Common myeloid progenitor, CD34-positive (primary cell): ENCODE measurements around the gene ATXN7L3B.

Experiments
- CTCF ChIA-PET: fragments of 350-600 bp; sonication (Branson Sonifier 250); formaldehyde crosslinking; loops from one replicate; lab custom pipeline; 2021; ENCODE audit warnings: antibody characterized with exemption; lab: Charles Lee
- POLR2A ChIA-PET: fragments of 350-600 bp; sonication (Branson Sonifier 250); formaldehyde crosslinking; loops from one replicate; lab custom pipeline; 2021; ENCODE audit warnings: antibody characterized with exemption; lab: Charles Lee
- DNase-seq, 3 donors: peaks; one replicate each; pipeline versions ENCODE4 v3.0.0 to v3.0.0-alpha.2; 2013
- H3K27ac ChIP-seq, 2 experiments: 1 replicate in 1 of 2; 2 replicates in 1 of 2; pipeline ENCODE4 v1.7.0; 2013; ENCODE audit warnings: inconsistent platforms in 2 of 2, low read length in 2 of 2, mild to moderate bottlenecking in 2 of 2, low read depth in 1 of 2, moderate library complexity in 1 of 2; ENCODE audit not compliant: severe bottlenecking in 2 of 2, insufficient read depth in 1 of 2, poor library complexity in 1 of 2
- H3K27me3 ChIP-seq, 5 experiments: replicated peaks in 2 of 5; 1 replicate in 3 of 5; 2 replicates in 2 of 5; pipeline versions ENCODE4 v1.6.1 to v1.7.0; 2013; ENCODE audit warnings: low read length in 4 of 5, mild to moderate bottlenecking in 2 of 5, moderate library complexity in 2 of 5, inconsistent platforms in 1 of 5; ENCODE audit not compliant: insufficient read depth in 5 of 5, control insufficient read depth in 4 of 5
- H3K36me3 ChIP-seq, 4 experiments: 1 replicate in 2 of 4; 2 replicates in 2 of 4; pipeline versions ENCODE4 v1.6.1 to v1.7.0; 2013; ENCODE audit warnings: low read length in 3 of 4, control low read depth in 1 of 4, mild to moderate bottlenecking in 1 of 4; ENCODE audit not compliant: control insufficient read depth in 4 of 4, insufficient read depth in 4 of 4
- H3K4me1 ChIP-seq, 4 experiments: 1 replicate in 3 of 4; 2 replicates in 1 of 4; pipeline versions ENCODE4 v1.6.1 to v1.7.1; 2013; ENCODE audit warnings: low read length in 3 of 4, mild to moderate bottlenecking in 3 of 4, control low read depth in 1 of 4, inconsistent platforms in 1 of 4, moderate library complexity in 1 of 4; ENCODE audit not compliant: control insufficient read depth in 4 of 4, insufficient read depth in 4 of 4; ENCODE audit errors: control extremely low read depth in 1 of 4
- H3K4me3 ChIP-seq, 7 experiments: 1 replicate in 4 of 7; 2 replicates in 3 of 7; pipeline versions ENCODE4 v1.5.1 to v1.7.0; 2013; ENCODE audit warnings: mild to moderate bottlenecking in 7 of 7, low read length in 6 of 7, moderate library complexity in 6 of 7, inconsistent platforms in 2 of 7, low read depth in 2 of 7, control low read depth in 1 of 7; ENCODE audit not compliant: insufficient read depth in 4 of 7, control insufficient read depth in 1 of 7; ENCODE audit errors: extremely low read depth in 1 of 7
- H3K9me3 ChIP-seq, 5 experiments: 1 replicate in 4 of 5; 2 replicates in 1 of 5; pipeline versions ENCODE4 v1.6.1 to v1.7.1; 2013; ENCODE audit warnings: low read length in 4 of 5, mild to moderate bottlenecking in 2 of 5, inconsistent platforms in 1 of 5, low read depth in 1 of 5, moderate library complexity in 1 of 5; ENCODE audit not compliant: control insufficient read depth in 4 of 5, insufficient read depth in 2 of 5; ENCODE audit errors: control extremely low read depth in 1 of 5
- WGBS: methylation state at CpG from one replicate; pipeline ENCODE4 v1.1.5; 2013; ENCODE audit not compliant: insufficient coverage; 5-methylcytosine and 5-hydroxymethylcytosine counted together

The ATXN7L3B gene

GRCh38 chr12:74579981-74580380 lies 42.3 kb downstream of the ATXN7L3B start:
- no peak overlapping the region for H3K27ac ChIP-seq
- CTCF ChIA-PET: no interaction called here
- H3K4me1 ChIP-seq: no peaks in the 10 kb centered on the region
- H3K9me3 ChIP-seq: no peaks in the 10 kb centered on the region
- POLR2A ChIA-PET: no interaction called here
- no peaks in the 10 kb centered on the region for H3K27me3 ChIP-seq
- no CpG with 5 or more reads among the region's 1 CpG for WGBS
- no peaks in the 10 kb centered on the region for H3K36me3 ChIP-seq
- no peak overlapping the region for H3K4me3 ChIP-seq
- no peak for DNase-seq

- H3K4me1 ChIP-seq: no peaks in the 10 kb centered on the region
- no peaks in the 10 kb centered on the region for H3K9me3 ChIP-seq
- no peaks in the 10 kb centered on the region for H3K36me3 ChIP-seq
- no peak overlapping the region for H3K27ac ChIP-seq
- CTCF ChIA-PET: no interaction called here
- H3K27me3 ChIP-seq: no peaks in the 10 kb centered on the region
- no peak overlapping the region for H3K4me3 ChIP-seq
- POLR2A ChIA-PET: no interaction called here
- WGBS: no CpG with 5 or more reads among the region's 2 CpGs
- no peak for DNase-seq
Measured at GRCh38 chr12:74581439-74581838, 43.8 kb downstream of the ATXN7L3B start.

DNA sequence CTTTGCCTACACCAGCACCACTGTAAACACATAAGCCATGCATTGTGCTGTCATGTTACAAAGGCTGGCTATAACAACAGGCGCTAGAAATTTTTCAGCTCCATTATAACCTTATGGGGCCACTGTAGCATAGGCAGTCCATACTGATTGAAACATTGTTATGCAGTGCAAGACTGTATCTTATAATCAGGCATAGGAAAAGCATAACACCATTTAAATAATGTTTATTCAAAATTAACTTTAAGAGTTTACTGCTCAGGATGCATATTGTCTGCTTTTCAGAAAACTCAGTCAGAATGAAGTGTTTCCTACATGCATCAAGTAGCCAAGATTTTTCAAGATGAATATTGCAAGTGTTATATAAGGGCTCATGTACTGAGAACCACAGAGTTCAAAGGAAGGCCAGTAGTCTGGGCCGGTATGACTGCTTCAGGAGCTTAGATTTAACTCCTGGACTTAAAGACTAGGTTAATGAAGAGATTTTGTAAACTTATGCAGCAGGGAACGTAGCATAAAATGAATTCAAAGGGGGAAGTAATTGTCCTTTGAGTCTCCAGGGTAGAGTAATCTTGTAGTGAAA lies 46.9 kb downstream of the ATXN7L3B start:
- CTCF ChIA-PET: no interaction called here
- no peaks in the 10 kb centered on the region for H3K36me3 ChIP-seq
- no peaks in the 10 kb centered on the region for H3K27me3 ChIP-seq
- H3K4me3 ChIP-seq: no peak overlapping the region
- no peak overlapping the region for H3K27ac ChIP-seq
- DNase-seq: no peak
- POLR2A ChIA-PET: no interaction called here
- WGBS: 92% methylated on average over 2 of the region's 3 CpGs
- H3K4me1 ChIP-seq: no peaks in the 10 kb centered on the region
- no peaks in the 10 kb centered on the region for H3K9me3 ChIP-seq

DNA sequence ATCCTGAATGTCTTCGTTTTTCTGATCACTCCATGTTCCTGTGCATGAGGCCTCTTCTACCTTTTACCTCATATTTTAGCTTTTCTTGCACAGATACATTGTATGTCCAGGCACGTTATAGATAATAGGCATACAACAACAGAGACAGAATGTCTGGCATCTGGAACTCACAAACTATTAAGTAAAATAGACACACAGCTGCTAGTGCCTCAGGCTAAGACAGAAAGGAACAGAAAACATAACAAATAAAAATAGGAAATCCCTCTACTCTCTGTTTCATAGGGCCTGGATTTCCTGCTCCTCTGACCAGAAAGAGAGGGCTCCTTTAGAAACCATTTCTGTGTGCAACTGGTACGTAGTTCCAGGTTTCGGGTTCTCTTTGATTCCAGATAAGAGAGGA lies 48.6 kb downstream of the ATXN7L3B start:
- H3K4me1 ChIP-seq: no peaks in the 10 kb centered on the region
- H3K36me3 ChIP-seq: no peaks in the 10 kb centered on the region
- no peaks in the 10 kb centered on the region for H3K27me3 ChIP-seq
- no peak overlapping the region for H3K27ac ChIP-seq
- ChIA-PET CTCF (no interaction called here), POLR2A (no interaction called here)
- H3K4me3 ChIP-seq: no peak overlapping the region
- H3K9me3 ChIP-seq: no peaks in the 10 kb centered on the region
- 89% methylated on average over 4 of the region's 4 CpGs for WGBS
- no peak for DNase-seq
